ENCODE data around the gene CABYR. TPM values are rescaled to one million over a fixed set of nuclear protein-coding genes. Genes with fewer than 3 reads are reported as not detected.

The CABYR gene
- total RNA-seq, 1 experiment from 2014 or later = 19.3 TPM

DNA sequence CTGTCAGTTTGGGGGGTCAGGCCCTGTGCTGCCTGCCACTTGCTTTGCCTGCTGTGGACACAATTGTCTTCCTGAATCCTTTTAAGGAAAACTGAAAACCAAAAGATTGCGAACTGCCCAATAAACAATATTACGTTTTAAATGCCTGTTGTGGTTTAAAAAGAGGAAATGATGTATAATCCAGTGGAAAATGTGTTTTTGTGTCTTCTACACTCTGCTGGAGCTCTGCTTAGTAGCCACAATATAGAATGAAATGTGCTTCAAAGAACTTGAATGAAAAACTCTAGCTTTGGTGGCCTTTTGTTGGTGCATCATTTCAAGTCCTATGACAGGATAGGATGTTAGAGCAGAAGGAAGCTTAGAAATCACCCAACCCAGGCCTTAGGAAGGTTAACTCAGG is 23.2 kb upstream of the CABYR start:
- TF ChIP-seq, protein P1, sequence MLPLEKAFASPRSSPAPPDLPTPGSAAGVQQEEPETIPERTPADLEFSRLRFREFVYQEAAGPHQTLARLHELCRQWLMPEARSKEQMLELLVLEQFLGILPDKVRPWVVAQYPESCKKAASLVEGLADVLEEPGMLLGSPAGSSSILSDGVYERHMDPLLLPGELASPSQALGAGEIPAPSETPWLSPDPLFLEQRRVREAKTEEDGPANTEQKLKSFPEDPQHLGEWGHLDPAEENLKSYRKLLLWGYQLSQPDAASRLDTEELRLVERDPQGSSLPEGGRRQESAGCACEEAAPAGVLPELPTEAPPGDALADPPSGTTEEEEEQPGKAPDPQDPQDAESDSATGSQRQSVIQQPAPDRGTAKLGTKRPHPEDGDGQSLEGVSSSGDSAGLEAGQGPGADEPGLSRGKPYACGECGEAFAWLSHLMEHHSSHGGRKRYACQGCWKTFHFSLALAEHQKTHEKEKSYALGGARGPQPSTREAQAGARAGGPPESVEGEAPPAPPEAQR (CRISPR knock-in tag; IDR thresholded peaks at IDR 0.05) = no peak
- TF ChIP-seq, protein P2, sequence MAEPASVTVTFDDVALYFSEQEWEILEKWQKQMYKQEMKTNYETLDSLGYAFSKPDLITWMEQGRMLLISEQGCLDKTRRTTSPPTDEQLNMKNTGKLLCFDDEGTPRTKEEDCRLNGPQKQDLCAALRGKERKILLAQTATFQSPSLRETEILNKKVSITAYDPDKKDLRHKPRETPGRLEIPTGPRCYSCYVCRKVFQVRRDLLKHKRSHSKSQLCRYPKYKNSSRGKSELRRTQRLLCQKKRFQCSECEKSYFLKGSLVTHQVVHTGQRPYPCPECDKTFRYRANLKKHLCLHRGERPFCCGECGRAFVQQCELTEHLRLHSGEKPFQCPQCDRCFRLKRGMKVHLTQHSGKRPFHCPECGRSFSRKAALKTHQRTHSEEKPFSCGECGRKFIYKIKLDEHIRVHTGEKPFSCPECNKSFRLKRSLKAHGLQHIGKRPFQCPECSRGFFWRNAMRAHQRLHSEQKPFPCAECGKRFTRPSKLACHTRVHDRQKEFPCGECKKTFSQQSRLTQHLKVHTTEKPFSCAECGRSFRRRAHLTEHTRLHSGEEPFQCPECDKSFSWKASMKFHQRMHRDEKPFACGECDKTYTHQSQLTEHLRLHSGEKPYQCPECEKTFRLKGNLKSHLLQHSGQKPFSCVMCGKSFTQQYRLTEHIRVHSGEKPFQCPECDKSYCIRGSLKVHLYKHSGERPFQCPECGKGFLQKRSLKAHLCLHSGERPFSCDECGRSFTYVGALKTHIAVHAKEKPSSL (CRISPR knock-in tag; conservative IDR thresholded peaks at IDR 0.05) = no peak
- TF ChIP-seq, protein P3, sequence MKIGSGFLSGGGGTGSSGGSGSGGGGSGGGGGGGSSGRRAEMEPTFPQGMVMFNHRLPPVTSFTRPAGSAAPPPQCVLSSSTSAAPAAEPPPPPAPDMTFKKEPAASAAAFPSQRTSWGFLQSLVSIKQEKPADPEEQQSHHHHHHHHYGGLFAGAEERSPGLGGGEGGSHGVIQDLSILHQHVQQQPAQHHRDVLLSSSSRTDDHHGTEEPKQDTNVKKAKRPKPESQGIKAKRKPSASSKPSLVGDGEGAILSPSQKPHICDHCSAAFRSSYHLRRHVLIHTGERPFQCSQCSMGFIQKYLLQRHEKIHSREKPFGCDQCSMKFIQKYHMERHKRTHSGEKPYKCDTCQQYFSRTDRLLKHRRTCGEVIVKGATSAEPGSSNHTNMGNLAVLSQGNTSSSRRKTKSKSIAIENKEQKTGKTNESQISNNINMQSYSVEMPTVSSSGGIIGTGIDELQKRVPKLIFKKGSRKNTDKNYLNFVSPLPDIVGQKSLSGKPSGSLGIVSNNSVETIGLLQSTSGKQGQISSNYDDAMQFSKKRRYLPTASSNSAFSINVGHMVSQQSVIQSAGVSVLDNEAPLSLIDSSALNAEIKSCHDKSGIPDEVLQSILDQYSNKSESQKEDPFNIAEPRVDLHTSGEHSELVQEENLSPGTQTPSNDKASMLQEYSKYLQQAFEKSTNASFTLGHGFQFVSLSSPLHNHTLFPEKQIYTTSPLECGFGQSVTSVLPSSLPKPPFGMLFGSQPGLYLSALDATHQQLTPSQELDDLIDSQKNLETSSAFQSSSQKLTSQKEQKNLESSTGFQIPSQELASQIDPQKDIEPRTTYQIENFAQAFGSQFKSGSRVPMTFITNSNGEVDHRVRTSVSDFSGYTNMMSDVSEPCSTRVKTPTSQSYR (CRISPR knock-in tag; IDR thresholded peaks at IDR 0.05) = no peak
- TF ChIP-seq ZNF219 (CRISPR knock-in tag; IDR thresholded peaks at IDR 0.05; ENCODE audit: borderline replicate concordance) (no peak), ZBTB21 (CRISPR knock-in tag; IDR thresholded peaks at IDR 0.05; ENCODE audit: borderline replicate concordance) (no peak), ATF1 (CRISPR knock-in tag; IDR thresholded peaks at IDR 0.05) (no peak), ETV6 (CRISPR knock-in tag; IDR thresholded peaks at IDR 0.05) (no peak)
- no peak for DNase-seq (ENCODE audit: low spot score)
- Mint-ChIP-seq H3K36me3 (peaks cover 9% of the 10 kb centered on the region), H3K27ac (no peak overlapping the region), H3K4me1 (peaks cover 5% of the 10 kb centered on the region), H3K9me3 (peaks cover 2% of the 10 kb centered on the region), H3K27me3 (ENCODE audit: low read depth) (no peaks in the 10 kb centered on the region), H3K4me3 (no peak overlapping the region)
- ChIA-PET CTCF (no interaction called here), POLR2A (no interaction called here)
- no peak for ATAC-seq

DNA sequence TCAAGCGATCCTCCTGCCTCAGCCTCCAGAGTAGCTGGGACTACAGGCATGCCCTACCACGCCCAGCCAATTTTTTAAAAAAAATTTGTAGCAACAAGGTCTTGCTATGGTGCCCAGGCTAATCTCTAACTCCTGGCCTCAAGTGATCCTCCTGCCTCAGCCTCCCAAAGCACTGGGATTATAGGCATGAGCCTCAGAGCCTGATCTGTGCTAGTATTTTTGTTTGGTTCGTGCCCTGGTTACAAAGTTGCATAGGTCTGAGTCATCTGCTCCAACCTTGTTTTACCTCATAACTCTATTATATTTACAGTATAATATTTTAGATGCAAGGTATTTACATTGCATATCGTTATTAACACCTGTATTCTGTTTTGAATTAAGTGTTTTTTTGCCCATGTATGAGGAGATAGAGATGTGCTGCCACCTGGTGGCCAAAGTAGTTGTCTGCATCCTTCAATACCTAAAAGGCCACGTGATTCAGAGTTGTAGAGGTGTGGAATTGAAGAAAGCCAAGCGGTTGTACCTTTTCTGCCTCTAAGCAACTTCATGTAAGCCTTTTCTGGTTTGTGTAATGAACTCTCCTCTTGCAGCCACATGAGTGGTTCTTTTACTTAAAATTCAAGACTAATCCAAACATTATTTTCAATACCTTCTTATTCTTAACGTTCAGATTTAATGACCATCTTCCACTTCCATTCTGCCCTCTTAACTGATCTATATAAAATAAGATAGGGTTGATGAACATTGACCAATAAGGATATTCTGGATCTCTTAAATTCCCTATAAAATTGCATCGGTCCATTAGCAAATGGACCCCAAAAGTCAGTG is 19.9 kb upstream of the CABYR start:
- Mint-ChIP-seq H3K4me1 (no peaks in the 10 kb centered on the region), H3K27ac (no peak overlapping the region), H3K36me3 (peaks cover 13% of the 10 kb centered on the region), H3K4me3 (no peak overlapping the region), H3K27me3 (ENCODE audit: low read depth) (no peaks in the 10 kb centered on the region), H3K9me3 (peaks cover 4% of the 10 kb centered on the region)
- ATAC-seq = peak; percentile 61
- TF ChIP-seq, protein P4, sequence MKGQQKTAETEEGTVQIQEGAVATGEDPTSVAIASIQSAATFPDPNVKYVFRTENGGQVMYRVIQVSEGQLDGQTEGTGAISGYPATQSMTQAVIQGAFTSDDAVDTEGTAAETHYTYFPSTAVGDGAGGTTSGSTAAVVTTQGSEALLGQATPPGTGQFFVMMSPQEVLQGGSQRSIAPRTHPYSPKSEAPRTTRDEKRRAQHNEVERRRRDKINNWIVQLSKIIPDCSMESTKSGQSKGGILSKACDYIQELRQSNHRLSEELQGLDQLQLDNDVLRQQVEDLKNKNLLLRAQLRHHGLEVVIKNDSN (CRISPR knock-in tag; IDR thresholded peaks at IDR 0.05) = peak; percentile 91
- TF ChIP-seq, protein P5, sequence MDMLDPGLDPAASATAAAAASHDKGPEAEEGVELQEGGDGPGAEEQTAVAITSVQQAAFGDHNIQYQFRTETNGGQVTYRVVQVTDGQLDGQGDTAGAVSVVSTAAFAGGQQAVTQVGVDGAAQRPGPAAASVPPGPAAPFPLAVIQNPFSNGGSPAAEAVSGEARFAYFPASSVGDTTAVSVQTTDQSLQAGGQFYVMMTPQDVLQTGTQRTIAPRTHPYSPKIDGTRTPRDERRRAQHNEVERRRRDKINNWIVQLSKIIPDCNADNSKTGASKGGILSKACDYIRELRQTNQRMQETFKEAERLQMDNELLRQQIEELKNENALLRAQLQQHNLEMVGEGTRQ (CRISPR knock-in tag; IDR thresholded peaks at IDR 0.05) = peak; percentile 90
- TF ChIP-seq, protein P6, sequence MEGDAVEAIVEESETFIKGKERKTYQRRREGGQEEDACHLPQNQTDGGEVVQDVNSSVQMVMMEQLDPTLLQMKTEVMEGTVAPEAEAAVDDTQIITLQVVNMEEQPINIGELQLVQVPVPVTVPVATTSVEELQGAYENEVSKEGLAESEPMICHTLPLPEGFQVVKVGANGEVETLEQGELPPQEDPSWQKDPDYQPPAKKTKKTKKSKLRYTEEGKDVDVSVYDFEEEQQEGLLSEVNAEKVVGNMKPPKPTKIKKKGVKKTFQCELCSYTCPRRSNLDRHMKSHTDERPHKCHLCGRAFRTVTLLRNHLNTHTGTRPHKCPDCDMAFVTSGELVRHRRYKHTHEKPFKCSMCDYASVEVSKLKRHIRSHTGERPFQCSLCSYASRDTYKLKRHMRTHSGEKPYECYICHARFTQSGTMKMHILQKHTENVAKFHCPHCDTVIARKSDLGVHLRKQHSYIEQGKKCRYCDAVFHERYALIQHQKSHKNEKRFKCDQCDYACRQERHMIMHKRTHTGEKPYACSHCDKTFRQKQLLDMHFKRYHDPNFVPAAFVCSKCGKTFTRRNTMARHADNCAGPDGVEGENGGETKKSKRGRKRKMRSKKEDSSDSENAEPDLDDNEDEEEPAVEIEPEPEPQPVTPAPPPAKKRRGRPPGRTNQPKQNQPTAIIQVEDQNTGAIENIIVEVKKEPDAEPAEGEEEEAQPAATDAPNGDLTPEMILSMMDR (IDR thresholded peaks at IDR 0.05) = peak; percentile 89
- TF ChIP-seq ETV6 (CRISPR knock-in tag; IDR thresholded peaks at IDR 0.05) (no peak), NFATC4 (CRISPR knock-in tag; IDR thresholded peaks at IDR 0.05) (no peak), ZNF121 (CRISPR knock-in tag; IDR thresholded peaks at IDR 0.05) (peak; percentile 50; the same call in 1 of the 2 replicates)
- DNase-seq (ENCODE audit: low spot score) = peak; percentile 70
- CTCF ChIA-PET = interaction anchor here (1.2 to 1.3 kb wide), 2 partner anchors 96 to 104 kb away, joined by 3 read pairs; no protein-coding TSS in a partner anchor
- POLR2A ChIA-PET = no interaction called here
